BLaER1 treated with 17β-estradiol and CSF1 and Interleukin-3, amounts not matched to agents 10 nM and 100 nM (cell line): ENCODE data around the gene SLC39A5.
"Not testable (repeated sequence)": the region's sequence is repeated elsewhere in the genome, so short reads cannot be mapped to it uniquely, and the experiment has no call there.

Experiments used
- H3K27ac ChIP-seq, 11 experiments: shearing (Covaris generic); formaldehyde crosslinking; 2 replicates each; pipeline ENCODE4 v1.8.1; 2022
- H3K27me3 ChIP-seq, 11 experiments: shearing (Covaris generic); formaldehyde crosslinking; 2 replicates each; pipeline ENCODE4 v1.8.1; 2022
- H3K36me3 ChIP-seq, 11 experiments: shearing (Covaris generic); formaldehyde crosslinking; 2 replicates each; pipeline ENCODE4 v1.8.1; 2022
- H3K4me1 ChIP-seq, 10 experiments: shearing (Covaris generic); formaldehyde crosslinking; 2 replicates each; pipeline ENCODE4 v1.8.1; 2022
- H3K4me2 ChIP-seq, 11 experiments: shearing (Covaris generic); formaldehyde crosslinking; 2 replicates each; pipeline ENCODE4 v1.8.1; 2022
- H3K4me3 ChIP-seq, 10 experiments: shearing (Covaris generic); formaldehyde crosslinking; 2 replicates each; pipeline ENCODE4 v1.8.1; 2022
- H3K9ac ChIP-seq, 11 experiments: shearing (Covaris generic); formaldehyde crosslinking; 2 replicates each; pipeline ENCODE4 v1.8.1; 2022
- H3K9me3 ChIP-seq, 11 experiments: shearing (Covaris generic); formaldehyde crosslinking; replicated peaks in 1 of 11; 2 replicates each; pipeline ENCODE4 v1.8.1; 2022
- H4K20me1 ChIP-seq, 11 experiments: shearing (Covaris generic); formaldehyde crosslinking; 2 replicates each; pipeline ENCODE4 v1.8.1; 2022
- Cebpa-rat ChIP-seq, 11 experiments: shearing (Covaris generic); IDR thresholded peaks; 2 replicates each; pipeline ENCODE4 v1.8.1; 2022

SLC39A5 gene

GRCh38 chr12:56258068-56258819 lies 28.4 kb downstream of the SLC39A5 start, which contains the start of gene ANKRD52:
ANKRD52 (minus strand) TSS chr12:56258384; CDS start chr12:56258269, 115 bp downstream.
- Histone ChIP-seq H3K4me1 (peaks cover 18 to 26% (median 24%) of the 10 kb centered on the region in 10 experiments), H3K27ac (peak within 1 kb of the TSS; percentile 44 to 88 (median 87); a peak in 21 of 22 replicates)

GRCh38 chr12:56258820-56259183 lies 29.0 kb downstream of the SLC39A5 start:
- peaks cover 18 to 26% (median 24%) of the 10 kb centered on the region in 10 experiments for H3K4me1 ChIP-seq
- H3K4me2 ChIP-seq: peak overlapping the region; percentile 75 to 96 (median 93)
- peaks cover 0 to 31% (median 22%) of the 10 kb centered on the region in 11 experiments; a peak in 16 of 22 replicates for H4K20me1 ChIP-seq
- H3K36me3 ChIP-seq: peaks cover 26 to 35% (median 33%) of the 10 kb centered on the region in 11 experiments
- H3K9me3 ChIP-seq: no peaks in the 10 kb centered on the region
- H3K27ac ChIP-seq: peak overlapping the region; percentile 44 to 88 (median 87); a peak in 20 of 22 replicates
- no peak for TF ChIP-seq Cebpa-rat (IDR thresholded peaks at IDR 0.05)
- H3K9ac ChIP-seq: peak overlapping the region; percentile 83 to 97 (median 93)
- H3K27me3 ChIP-seq: peaks cover 0 to 8% (median 0%) of the 10 kb centered on the region in 11 experiments; a peak in 6 of 22 replicates
- peak overlapping the region; percentile 73 to 95 (median 83) for H3K4me3 ChIP-seq

More at GRCh38 chr12:56258068-56258819, 28.4 kb downstream of the SLC39A5 start, which contains the start of gene ANKRD52:
- Histone ChIP-seq H4K20me1 (peaks cover 0 to 37% (median 22%) of the 10 kb centered on the region in 11 experiments; a peak in 16 of 22 replicates), H3K27me3 (peaks cover 0 to 8% (median 0%) of the 10 kb centered on the region in 11 experiments; a peak in 6 of 22 replicates), H3K9me3 (no peaks in the 10 kb centered on the region), H3K36me3 (peaks cover 32 to 40% (median 38%) of the 10 kb centered on the region in 11 experiments), H3K4me2 (peak within 1 kb of the TSS; percentile 81 to 96 (median 94)), H3K4me3 (peak within 1 kb of the TSS; percentile 73 to 95 (median 83)), H3K9ac (peak within 1 kb of the TSS; percentile 83 to 97 (median 93))
- no peak for TF ChIP-seq Cebpa-rat (IDR thresholded peaks at IDR 0.05)

DNA sequence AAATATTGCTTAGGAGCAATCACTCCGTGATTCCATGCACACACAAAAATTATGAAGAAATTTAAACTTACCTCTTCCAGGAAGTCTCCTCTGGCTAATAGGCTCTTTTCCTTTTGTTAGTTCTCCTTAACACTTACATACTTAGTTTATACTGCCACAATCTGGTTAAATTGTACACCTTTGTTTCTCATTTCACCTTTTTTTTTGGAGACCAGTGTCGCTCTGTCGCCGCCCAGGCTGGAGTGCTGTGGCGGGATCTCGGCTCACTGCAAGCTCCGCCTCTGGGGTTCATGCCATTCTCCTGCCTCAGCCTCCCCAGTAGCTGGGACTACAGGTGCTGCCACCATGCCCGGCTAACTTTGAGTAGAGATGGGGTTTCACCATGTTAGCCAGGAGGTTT lies 30.5 kb downstream of the SLC39A5 start:
- TF ChIP-seq Cebpa-rat (IDR thresholded peaks at IDR 0.05): no peak
- peaks cover 0 to 23% (median 21%) of the 10 kb centered on the region in 11 experiments; a peak in 16 of 22 replicates for H4K20me1 ChIP-seq
- no peak overlapping the region for H3K4me3 ChIP-seq
- H3K9me3 ChIP-seq: no peaks in the 10 kb centered on the region
- peaks cover 11 to 19% (median 17%) of the 10 kb centered on the region in 11 experiments for H3K36me3 ChIP-seq
- no peak overlapping the region for H3K9ac ChIP-seq
- H3K4me2 ChIP-seq: no peak overlapping the region
- peaks cover 0 to 8% (median 0%) of the 10 kb centered on the region in 11 experiments; a peak in 6 of 22 replicates for H3K27me3 ChIP-seq
- no peak overlapping the region for H3K27ac ChIP-seq
- peaks cover 18 to 26% (median 24%) of the 10 kb centered on the region in 10 experiments for H3K4me1 ChIP-seq

DNA sequence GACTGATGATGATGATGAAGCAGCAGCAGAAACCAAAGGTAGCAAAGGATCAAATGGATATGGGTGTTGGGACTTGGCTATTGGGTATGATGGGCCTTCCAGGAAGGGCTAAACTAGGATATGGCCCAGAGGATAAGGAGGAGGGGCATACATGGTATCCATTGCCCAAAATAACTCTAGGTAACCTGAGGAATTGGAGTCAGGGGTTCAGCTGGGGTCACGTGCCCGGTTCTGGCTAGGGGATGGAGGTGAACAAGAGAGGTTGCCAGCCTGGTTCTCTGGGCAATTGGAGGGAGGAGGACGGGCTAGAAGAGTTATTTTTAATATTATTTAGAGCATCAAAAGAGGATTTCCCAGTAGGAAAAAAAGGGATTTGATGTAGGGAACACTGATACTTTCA lies 31.1 kb downstream of the SLC39A5 start:
- Histone ChIP-seq H3K4me1 (peaks cover 18 to 31% (median 27%) of the 10 kb centered on the region in 10 experiments), H3K27me3 (peaks cover 0 to 8% (median 0%) of the 10 kb centered on the region in 11 experiments; a peak in 6 of 22 replicates), H3K27ac (no peak overlapping the region), H4K20me1 (peaks cover 0 to 18% (median 16%) of the 10 kb centered on the region in 11 experiments; a peak in 16 of 22 replicates), H3K36me3 (peaks cover 5 to 13% (median 12%) of the 10 kb centered on the region in 11 experiments; a peak in 21 of 22 replicates), H3K4me3 (no peak overlapping the region), H3K9me3 (no peaks in the 10 kb centered on the region), H3K4me2 (no peak overlapping the region), H3K9ac (no peak overlapping the region)
- no peak for TF ChIP-seq Cebpa-rat (IDR thresholded peaks at IDR 0.05)

DNA sequence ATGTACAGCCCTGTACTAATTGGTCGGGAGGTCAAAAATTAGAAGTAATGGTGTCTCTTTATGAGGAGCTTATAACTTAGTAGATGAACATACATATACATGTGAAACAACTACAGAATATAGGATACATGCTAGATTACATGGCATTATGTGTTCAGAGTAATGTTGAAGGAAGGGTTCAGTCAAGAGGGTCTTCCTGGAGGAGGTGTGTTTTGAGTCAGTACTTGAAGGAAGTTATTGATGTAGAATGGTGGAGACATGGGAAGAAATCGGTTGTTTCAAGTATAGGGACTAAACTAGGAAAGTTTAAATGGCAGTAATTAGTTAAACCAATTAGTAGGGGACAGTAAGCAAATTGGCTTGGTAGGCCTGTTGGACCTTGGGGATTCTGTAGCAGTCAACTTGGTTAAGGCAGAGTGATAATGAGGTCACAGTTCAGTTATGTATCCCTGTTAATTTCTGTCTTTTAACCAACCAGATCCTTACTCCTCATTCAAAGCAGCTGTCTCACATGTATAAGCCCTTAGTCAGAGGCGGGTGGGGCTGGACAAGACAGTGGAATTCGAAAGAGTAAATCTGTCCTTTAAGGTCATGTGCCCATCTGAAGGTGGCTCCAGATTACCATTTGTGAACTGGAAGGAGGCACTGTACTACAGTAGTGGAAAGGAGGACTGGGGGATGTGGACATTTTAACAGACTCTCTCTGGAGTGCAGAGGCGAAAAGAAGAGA lies 31.8 kb downstream of the SLC39A5 start:
- no peak overlapping the region for H3K9ac ChIP-seq
- H3K27me3 ChIP-seq: peaks cover 0 to 8% (median 0%) of the 10 kb centered on the region in 11 experiments; a peak in 6 of 22 replicates
- H3K36me3 ChIP-seq: peaks cover 0 to 6% (median 4%) of the 10 kb centered on the region in 11 experiments; a peak in 15 of 22 replicates
- H4K20me1 ChIP-seq: peaks cover 0 to 11% (median 9%) of the 10 kb centered on the region in 11 experiments; a peak in 16 of 22 replicates
- no peaks in the 10 kb centered on the region for H3K9me3 ChIP-seq
- H3K4me2 ChIP-seq: no peak overlapping the region
- H3K27ac ChIP-seq: no peak overlapping the region
- H3K4me1 ChIP-seq: peaks cover 17 to 30% (median 25%) of the 10 kb centered on the region in 10 experiments
- no peak for TF ChIP-seq Cebpa-rat (IDR thresholded peaks at IDR 0.05)
- no peak overlapping the region for H3K4me3 ChIP-seq

DNA sequence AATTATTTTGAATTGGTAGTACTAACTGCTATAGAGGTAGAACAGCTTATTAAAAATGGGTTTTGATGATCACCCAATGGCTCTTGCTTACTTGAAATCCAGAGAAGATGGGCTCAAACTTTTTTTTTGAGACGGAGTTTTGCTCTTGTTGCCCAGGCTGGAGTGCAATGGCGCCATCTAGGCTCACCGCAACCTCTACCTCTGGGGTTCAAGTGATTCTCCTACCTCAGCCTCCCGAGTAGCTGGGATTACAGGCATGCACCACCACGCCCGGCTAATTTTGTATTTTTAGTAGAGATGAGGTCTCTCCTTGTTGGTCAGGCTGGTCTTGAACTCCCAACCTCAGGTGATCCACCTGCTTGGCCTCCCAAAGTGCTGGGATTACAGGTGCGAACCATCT lies 33.1 kb downstream of the SLC39A5 start:
- H3K27ac ChIP-seq, H3K4me2 ChIP-seq, H3K36me3 ChIP-seq, H3K9ac ChIP-seq, H4K20me1 ChIP-seq, H3K9me3 ChIP-seq, H3K4me3 ChIP-seq, H3K27me3 ChIP-seq: not testable (repeated sequence)
- peaks cover 16 to 27% (median 23%) of the 10 kb centered on the region in 10 experiments for H3K4me1 ChIP-seq

DNA sequence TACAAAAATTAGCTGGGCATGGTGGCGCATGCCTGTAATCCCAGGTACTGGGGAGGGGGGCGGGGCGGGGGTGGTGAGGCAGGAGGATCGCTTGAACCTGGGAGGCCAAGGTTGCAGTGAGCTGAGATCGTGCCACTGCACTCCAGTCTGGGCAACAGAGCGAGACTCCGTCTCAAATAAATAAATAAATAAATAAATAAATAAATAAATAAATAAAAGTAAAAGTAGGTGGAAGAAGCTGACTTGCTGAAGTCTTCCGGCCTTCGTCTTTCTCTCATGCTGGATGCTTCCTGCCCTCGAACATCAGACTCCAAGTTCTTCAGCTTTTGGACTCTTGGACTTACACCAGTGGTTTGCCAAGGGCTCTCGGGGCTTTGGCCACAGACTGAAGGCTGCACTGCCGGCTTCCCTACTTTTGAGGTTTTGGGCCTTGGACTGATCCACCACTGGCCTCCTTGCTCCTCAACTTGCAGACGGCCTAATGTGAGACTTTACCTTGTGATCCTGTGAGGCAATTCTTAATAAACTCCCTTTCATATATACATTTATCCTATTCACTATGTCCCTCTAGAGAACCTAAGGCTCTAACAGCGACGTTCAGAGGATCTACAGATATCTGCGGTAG lies 36.3 kb downstream of the SLC39A5 start:
- peak overlapping the region; percentile 77 to 88 (median 83) for H3K9ac ChIP-seq
- H3K27ac ChIP-seq: peak overlapping the region in 10 of 11 experiments; percentile 73 to 84 (median 82); a peak in 19 of 22 replicates

More for the DNA sequence above, 36.3 kb downstream of the SLC39A5 start:
- Histone ChIP-seq H3K4me2 (peak overlapping the region; percentile 85 to 98 (median 94)), H4K20me1 (peaks cover 0 to 35% (median 10%) of the 10 kb centered on the region in 11 experiments; a peak in 8 of 22 replicates), H3K4me1 (peaks cover 14 to 23% (median 19%) of the 10 kb centered on the region in 10 experiments; a peak in 19 of 20 replicates), H3K36me3 (peaks cover 16 to 32% (median 25%) of the 10 kb centered on the region in 11 experiments), H3K4me3 (peak overlapping the region; percentile 64 to 79 (median 69))
- H3K27me3 ChIP-seq, H3K9me3 ChIP-seq: not testable (repeated sequence)
